ENCODE measurements around the gene CELSR1.

DNA sequence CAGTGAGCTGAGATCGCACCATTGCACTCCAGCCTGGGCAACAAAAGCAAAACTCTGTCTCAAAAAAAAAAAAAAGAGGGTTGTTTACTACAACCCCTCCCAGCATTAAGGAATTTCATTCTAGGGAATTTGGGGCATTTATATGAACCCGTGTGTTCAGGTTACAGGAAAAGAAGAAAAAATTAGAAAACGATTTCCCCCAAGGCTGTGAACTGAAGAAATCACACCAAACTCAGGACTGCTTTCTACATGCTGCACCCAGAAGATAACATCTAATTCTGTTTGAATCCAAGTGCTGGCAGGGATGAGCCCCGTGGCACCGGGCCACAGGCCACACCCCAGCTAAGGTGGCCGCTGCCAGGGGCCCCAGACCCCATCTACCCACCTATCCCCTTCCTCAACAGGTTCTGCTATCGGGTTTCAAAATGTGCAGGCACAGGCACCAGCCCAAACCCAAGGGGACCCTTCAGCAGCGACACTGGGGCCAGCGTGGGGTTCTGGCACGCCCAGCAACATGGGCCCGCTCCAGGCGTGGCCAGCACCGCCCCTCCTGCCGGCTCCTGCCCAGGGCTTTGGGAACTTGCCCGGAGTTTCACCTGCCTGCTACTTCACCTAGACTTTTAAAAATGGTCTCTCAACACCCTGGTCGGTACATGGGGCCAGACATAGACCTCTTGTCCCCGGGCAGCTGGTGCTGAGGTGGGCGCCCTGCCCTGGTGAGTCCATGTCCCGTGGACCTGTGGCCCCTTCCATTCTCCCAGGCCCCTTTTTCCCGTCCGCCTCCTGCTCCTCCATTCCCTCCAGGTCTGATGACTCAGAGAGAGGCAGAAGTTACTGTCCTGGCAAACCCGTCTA lies 11.8 kb downstream of the CELSR1 start:
- TF ChIP-seq, protein P1, sequence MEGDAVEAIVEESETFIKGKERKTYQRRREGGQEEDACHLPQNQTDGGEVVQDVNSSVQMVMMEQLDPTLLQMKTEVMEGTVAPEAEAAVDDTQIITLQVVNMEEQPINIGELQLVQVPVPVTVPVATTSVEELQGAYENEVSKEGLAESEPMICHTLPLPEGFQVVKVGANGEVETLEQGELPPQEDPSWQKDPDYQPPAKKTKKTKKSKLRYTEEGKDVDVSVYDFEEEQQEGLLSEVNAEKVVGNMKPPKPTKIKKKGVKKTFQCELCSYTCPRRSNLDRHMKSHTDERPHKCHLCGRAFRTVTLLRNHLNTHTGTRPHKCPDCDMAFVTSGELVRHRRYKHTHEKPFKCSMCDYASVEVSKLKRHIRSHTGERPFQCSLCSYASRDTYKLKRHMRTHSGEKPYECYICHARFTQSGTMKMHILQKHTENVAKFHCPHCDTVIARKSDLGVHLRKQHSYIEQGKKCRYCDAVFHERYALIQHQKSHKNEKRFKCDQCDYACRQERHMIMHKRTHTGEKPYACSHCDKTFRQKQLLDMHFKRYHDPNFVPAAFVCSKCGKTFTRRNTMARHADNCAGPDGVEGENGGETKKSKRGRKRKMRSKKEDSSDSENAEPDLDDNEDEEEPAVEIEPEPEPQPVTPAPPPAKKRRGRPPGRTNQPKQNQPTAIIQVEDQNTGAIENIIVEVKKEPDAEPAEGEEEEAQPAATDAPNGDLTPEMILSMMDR (IDR thresholded peaks at IDR 0.05), result no peak
- no peak for TF ChIP-seq POLR2A (IDR thresholded peaks at IDR 0.05)

Measured in lower leg skin (tissue), 3 donors.